Measurements from ENCODE around the gene TBL1XR1. TPM values are rescaled to one million over a fixed set of nuclear protein-coding genes. Genes with fewer than 3 reads are reported as not detected.
"Not testable (repeated sequence)": the region's sequence is repeated elsewhere in the genome, so short reads cannot be mapped to it uniquely, and the experiment has no call there.

Gene TBL1XR1
- total RNA-seq, 1 donor from 2014 or later, result 169 TPM

DNA sequence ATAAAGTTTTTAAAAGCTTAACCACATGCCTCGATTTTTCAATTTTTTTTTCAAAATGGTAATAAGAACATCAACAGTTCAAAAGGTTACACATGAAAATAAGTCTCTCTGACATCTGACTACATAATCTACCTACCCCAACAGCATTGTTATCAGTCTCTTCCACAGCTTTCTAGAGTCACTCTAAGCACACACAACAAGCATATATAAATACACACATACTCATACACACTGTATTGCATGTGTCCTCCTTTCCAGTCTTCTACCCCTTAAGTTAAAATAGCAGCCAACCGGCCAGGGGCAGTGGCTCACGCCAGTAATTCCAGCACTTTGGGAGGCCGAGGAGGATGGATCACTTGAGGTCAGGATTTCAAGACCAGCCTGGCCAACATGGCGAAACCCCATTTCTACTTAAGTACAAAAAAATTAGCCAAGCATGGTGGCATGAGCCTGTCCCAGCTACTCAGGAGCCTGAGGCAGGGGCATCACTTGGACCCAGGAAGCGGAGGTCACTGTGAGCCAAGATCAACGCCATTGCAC, 12.2 kb downstream of the TBL1XR1 start:
- intact Hi-C loops (cut with micrococcal nuclease), result no loop called here

DNA sequence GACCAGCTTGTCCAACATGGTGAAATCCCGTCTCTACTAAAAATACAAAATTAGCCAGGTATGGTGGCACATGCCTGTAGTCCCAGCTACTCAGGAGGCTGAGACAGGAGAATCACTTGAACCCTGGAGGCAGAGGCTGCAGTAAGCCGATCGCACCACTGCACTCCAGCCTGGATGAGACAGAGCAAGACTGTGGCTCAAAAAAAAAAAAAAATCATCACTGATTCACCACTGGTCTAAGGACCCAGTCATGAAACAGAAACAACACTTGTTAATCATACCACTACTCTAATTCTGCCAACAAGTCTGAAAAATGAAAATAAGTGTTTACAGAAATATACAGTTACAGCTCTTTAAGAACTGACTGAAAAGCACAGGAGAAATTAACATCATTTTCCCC, 12.7 kb downstream of the TBL1XR1 start:
- intact Hi-C loops (cut with micrococcal nuclease), result not testable (repeated sequence)

DNA sequence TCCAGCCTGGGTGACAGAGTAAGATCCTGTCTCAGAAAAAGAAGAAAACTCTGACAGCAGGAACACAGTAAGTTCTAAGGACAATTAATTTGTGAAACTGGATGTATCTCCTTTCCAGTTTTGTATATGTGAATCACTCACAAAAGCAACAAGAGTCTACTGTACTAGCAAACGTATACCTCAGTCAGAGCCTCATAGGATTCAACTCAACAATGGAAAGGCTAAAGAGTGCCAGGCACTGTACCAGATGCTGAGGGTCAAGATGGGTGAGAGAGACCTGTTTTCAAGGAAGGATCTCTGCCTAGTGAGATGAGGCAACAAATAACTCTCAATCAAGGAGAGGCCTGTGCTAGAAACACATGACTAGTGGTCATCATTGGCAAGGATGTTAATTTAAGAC, 14.9 kb downstream of the TBL1XR1 start:
- intact Hi-C loops (cut with micrococcal nuclease), result no loop called here

DNA sequence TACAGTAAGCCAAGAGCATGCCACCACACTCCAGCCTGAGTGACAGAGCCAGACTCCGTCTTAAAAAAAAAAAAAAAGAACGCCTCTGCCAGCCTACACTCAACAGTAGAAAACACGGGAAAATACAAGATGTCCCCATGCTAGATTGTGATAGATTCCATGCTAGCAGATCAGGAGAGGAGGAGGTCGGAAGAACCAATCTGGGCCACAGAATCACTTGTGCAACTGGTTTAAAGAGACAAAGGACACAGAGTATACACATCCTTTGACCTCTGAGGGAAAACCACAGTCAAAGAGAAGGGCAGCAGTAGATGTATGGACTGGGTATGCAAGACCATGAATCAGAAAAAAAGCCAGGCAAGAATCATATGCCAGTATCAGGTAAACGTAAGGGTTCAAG, 15.9 kb downstream of the TBL1XR1 start:
- intact Hi-C loops (cut with micrococcal nuclease), result no loop called here

DNA sequence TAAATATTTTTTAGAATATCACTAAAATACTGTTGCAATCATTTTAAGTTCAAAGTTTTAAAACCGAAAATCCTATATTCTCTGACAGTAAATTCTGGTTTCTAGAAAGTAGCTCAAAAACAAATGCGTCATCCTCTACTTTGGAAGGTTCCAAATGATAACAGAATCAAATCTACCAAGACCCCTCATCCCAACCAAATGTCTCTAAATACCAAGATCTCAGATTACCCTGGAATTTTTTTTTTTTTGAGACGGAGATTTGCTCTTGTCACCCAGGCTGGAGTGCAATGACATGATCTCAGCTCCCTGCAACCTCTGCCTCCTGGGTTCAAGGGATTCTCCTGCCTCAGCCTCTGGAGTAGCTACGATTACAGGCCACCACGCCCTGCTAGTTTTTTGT, 16.8 kb downstream of the TBL1XR1 start:
- intact Hi-C loops (cut with micrococcal nuclease), result no loop called here

DNA sequence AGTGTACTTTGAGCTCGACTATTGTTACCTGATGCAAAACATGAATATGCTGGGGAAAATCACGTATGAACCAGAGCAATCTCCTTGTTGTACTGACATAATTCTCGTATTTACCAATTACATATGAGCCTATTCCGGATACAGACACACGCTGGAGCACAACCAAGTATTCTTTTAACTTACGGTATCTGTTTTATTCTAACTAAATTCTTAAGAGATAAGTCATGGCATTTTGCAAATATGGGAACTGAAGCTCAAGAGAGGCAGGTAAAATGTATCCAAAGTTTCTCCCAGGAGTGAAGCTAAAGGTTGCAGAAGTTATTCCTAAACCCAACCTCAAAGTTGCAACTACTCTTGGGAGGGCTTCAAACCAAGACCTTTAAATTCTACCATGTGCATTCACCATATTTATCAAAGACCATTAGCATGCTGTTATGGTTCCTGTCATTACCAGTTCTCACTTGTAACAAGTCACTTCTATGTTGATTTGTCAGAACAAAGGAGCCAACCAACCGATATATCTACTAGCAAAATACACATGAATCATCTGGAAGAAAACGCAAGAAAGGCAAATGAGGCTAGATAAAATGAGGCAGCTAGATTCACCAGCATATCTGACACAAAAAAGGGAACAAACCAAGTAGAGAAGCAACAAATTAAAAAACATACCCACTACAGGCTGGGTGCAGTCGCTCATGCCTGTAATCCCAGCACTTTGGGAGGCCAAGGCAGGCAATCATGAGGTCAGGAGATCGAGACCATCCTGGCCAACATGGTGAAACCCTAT, 17.8 kb downstream of the TBL1XR1 start:
- intact Hi-C loops (cut with micrococcal nuclease), result no loop called here

DNA sequence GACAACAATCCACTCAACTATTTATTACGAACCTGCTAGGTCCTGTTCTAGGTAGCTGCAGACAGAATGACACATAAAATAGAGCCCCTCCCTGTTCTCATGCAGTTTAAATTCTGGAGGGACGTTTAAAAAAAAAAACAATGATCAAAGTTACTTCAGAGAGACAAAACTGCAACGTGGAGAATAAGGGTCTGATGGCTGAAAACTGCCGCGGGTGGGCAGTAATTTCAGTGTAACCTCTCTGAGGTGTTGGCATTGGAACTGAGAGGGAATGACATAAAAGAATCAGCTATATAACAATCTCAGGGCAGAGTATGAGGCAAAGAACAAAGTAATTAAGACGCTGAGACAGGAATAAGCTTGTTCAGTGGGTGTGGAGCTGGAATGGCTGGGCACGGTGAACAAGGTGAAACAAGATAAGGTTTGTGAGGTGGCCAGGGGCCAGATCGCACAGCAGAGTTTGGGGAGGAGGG, 19.5 kb downstream of the TBL1XR1 start:
- intact Hi-C loops (cut with micrococcal nuclease), result no loop called here

DNA sequence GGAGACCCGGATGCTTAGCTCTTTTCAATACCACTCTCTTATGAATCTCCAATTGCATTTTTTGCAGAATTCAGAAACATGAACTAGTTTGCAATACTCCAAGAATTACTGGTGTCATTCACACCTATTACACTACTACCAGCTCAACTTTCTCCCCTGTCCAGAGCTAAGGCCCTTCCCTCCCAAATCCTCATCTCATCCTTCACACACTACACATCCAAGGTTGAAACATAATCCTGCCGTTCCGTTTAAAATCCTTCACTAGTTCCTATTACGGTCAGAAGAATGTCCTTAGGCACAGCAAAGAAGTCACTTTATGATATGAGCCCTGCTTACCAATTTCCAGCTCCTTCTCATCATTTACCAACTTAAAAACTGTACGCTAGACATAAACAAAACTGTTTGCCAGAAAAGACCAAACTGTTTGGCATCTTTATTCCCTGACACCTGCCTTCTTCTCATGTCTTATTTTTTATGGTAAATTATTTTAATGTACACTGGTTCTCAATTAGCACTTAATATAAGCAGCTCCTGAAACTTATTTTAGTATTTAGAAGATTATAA, 22.6 kb downstream of the TBL1XR1 start:
- intact Hi-C loops (cut with micrococcal nuclease), result no loop called here

DNA sequence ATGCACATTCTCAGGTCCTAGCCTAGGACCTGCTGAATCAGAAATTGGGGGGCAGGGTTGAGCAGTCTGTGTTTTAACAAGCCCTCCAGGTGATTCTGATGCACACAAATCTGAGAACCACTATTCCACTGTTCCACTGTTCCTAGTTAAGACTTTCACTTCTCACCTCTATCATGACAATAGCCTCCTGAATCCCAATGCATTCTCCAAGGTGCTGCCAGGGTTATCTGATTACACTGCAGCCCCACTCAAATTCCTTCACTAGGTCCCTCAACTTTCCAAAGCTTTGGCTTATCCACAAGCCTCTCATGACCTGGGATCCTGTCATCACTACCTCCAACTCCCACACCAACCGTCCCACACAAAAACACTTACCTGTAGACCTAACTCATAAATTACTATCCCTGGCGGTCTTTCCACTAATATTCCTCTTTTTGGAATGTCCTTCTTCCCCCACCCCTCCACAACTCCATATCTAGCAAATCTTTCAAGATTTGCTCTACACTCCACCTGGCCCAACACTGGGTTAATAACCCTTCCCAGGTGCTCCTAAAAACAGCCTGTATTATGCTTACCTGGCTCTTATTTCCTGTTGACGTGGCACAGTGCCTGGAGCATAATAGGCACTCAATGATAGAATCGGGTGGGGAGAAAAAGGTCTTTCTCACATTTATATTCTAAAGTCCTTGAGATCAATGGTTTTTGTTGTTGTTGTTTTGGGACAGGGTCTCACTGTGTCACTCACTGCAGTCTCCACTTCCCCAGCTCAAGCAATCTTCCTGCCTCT, 27.2 kb downstream of the TBL1XR1 start:
- intact Hi-C loops (cut with micrococcal nuclease), result no loop called here

DNA sequence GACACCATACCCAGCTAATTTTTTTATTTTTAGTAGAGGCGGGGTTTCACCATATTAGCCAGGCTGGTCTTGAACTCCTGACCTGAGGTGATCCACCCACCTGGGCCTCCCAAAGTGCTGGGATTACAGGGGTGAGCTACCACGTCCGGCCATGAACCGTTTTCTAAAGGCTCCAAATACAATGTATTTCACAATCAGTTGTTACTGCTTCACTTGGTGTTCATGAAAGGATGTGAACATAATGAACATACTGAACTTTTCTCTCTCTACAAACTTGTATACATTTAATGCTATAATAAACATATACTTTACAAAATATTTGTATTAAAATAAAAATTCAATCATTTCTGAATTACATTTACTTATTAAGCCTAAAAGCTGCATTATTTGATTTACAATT, 28.9 kb downstream of the TBL1XR1 start:
- intact Hi-C loops (cut with micrococcal nuclease), result no loop called here

DNA sequence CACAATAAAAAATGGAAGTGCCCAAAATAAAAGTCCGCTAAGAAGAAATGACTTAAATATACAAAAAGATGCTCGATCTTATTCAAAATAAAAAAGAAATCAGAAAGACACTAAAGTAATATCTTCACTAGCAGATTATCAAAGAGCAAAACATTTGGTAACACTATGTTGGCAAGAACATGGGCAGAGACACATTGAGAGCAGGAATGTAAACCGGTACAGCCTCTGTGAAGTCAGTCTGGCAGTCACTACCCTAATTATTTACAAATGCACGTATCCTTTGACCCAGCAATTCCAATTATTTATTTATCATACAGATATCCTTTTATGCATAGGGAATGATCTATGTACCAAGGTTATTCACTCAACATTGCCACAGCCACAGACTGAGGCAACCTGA, 34.5 kb downstream of the TBL1XR1 start:
- intact Hi-C loops (cut with micrococcal nuclease), result no loop called here

DNA sequence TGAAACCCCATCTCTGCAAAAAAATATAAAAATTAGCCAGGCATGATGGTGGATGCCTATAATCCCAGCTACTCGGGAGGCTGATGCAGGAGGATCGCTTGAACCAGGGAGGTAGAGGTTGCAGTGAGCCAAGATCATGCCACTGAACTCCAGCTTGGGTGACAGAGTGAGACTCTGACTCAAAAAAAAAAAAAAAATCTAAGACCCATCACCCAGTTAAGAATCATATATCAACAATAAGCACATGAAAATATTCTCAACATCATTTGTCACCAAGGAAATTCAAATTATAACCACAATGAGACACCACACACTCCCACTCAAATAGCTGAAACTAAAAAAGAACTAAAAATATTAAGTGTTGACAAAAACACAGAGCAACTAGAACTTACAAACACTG, 35.7 kb downstream of the TBL1XR1 start:
- intact Hi-C loops (cut with micrococcal nuclease), result not testable (repeated sequence)

DNA sequence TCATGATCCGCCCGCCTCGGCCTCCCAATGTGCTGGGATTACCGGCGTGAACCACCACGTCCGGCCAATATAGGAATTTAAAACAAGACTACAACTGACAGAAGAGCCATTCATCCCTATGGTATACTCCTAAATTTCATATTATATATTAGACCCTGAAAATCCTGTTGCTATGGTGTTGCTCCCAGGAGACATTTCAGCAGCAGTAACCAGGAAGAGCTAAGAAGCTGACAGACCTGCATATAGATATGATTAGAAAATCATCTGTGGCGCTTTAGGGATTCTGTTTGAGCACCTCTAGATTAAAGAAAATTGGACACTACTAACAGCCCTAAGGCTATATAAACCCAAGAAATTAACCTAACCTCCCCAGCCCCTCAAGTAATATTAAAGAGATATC, 38.8 kb downstream of the TBL1XR1 start:
- intact Hi-C loops (cut with micrococcal nuclease), result no loop called here

DNA sequence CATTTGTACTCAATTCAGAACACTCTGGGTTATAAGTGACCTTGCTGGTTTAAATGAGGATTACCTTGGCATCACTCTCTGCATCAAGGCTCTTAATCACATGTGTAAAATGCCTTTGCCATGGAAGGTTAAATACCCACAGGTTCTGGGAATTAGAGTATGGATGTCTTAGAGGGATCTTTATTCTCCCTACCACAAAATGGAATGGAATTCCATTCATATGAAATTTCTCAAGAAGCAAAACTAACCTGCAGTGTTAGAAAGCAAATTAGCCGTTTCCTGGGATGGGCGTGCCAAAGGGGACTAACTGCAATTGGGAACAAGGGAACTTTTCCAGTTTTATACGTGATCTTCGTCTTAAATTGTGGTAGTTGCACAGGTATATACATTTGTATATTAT, 39.8 kb downstream of the TBL1XR1 start:
- intact Hi-C loops (cut with micrococcal nuclease), result no loop called here

DNA sequence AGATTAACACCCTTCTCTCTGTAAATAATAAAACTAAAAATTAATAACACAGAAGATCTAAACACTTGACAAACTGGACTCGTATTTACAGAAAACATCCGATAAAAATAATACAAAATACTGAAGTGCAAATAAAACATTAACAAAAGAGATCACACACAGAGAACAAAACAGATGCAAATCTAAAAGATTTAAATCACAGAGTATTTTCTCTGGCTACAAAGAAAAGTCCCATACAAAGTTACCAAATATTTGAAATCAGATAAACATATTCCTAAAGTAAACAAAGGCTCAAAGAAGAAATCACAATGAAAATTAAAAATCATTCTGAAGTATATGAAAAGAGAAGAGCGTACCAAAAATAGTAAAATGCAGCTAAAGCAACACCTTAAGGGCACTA, 42.5 kb downstream of the TBL1XR1 start:
- intact Hi-C loops (cut with micrococcal nuclease), result no loop called here

DNA sequence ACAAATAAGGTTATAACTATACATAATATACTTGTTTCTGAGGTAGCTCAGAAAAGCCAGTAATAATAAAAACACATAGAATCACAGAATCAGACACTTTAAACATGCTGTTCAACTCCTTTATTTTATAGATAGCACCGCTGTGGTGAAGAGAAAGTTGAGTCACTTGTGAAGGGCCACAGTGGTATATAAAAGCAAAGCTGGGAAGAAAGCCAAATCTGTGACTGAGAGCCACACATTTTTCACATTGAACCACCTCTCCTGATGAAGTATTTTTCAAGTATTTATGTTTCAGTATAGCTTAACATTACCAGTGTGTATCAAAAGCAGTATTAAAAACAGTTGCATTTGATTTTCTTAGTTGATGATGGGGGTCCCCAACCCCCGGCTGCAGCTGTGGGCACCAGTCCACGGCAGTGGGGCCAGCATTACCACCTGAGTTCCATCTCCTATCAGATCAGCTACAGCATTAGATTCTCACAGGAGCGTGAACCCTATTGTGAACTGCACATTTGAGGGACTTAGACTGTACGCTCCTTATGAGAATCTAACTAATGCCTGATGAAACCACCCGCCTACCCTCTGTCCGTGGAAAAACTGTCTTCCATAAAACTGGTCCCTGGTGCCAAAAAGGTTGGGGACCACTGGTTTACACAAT, 46.2 kb downstream of the TBL1XR1 start:
- intact Hi-C loops (cut with micrococcal nuclease), result no loop called here

DNA sequence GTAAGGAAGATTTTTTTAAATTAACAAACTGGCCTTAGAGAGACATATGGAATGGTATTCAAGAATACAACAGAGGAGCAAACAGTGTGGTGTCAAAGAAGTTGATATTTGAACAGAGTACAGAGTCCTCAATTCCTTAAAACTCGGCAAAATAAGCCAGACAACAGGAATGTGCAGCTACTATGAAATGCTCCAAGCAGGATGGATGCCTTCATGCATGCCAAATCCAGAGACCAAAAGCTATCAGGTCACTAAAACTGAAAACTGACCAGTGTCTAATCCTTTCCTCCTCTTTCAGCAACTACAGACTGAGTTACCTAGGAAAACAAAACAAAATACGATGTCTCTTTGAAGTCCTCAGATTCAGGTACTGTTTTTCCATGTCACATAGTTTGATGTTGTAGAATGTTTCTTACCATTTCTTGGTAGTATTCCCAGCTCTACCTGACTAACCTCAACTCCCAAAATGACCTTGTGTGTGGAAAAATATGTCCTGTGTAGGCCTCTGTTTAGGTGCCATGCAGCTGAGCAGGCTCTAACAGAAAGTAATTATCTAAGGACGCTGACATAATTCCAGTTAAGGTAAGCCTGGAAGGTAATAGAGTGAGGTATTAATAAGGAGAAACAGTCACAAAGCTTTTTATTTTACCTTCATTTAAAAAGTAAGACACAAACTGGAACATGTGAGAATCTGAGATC, 46.9 kb downstream of the TBL1XR1 start:
- intact Hi-C loops (cut with micrococcal nuclease), result no loop called here

DNA sequence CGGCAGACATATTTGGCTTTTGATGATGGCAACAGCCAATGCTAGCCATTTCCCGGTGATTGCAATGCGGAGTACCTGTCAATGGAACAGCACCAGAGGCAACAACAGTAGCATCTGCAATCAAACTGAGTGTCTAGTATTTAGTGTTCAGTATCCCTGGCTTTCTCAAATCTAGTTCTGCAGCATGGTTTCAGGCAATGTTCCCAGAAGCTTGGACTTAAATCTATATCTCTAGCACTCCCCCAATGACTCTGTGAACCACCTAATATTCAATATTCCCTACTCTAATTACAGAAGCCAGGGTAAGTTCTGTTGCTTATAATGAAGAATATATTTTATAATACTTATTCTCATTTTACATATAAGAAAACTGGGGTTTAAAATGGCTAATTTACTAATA, 48.2 kb downstream of the TBL1XR1 start:
- intact Hi-C loops (cut with micrococcal nuclease), result no loop called here

DNA sequence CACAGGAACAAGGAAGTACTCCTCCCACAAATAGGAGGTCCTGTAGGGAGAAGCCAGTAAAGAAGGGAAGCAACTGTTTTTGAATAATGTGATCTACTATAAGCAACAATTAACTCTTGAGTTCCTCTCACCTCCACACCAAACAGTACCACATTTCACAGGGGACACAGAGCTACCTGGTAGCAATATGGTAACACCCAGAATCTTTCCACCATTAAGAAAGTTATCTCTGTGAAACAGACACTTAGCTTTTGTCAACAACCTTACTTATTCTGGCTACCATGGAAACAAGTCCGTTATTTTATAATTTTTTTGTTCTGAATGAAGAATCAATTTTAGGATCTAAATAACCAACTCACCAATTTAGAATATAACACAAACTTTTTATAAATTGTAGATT, 49.5 kb downstream of the TBL1XR1 start:
- intact Hi-C loops (cut with micrococcal nuclease), result loop anchor here (2.0 kb wide), 1 partner anchor 211 kb away; no protein-coding TSS in a partner anchor

DNA sequence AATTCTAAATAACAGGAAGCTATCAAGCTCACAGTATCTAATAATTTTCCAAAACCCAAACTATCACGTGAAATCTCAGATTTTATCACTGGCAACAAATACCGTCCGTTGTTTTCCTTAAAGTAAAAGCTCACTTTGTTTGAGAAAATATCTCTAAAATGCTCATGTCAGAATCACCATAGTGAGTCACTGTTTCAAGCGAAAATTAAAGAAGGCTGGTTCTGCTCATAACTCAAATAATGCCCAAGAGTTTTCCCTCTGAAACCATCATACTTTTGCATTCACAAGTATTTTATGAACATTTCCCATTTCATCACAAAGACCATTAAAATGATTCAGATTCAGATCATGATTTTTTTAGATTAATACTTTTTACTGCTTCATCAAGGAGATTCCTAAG, 50.6 kb downstream of the TBL1XR1 start:
- intact Hi-C loops (cut with micrococcal nuclease), result loop anchor here (2.0 kb wide), 1 partner anchor 212 kb away; no protein-coding TSS in a partner anchor

DNA sequence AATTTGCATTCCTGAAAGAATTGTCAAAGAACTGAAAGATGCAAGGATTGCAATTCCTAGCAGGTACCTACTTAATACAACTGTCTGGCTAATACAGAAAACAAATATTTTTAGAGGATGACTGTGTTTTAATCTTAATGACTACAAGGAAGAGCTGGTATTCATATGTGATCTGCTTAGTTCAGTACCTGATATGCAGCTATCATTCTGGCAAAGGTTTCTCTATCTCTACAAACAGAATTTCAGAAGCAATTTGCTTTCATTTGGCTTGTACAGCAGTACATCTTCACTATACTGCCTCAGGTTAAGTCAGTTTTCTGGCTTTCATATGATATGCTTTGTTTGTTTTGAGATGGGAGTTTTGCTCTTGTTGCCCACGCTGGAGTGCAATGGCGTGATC, 51.3 kb downstream of the TBL1XR1 start:
- intact Hi-C loops (cut with micrococcal nuclease), result loop anchor here (1.0 to 2.0 kb wide), 2 partner anchors 49 to 213 kb away; no protein-coding TSS in a partner anchor

All from T-helper 2 cell treated with Interferon-gamma antibody and Interleukin-4, amounts not matched to agents 100 ng/mL and 5 ng/mL, for 36 hours (primary cell).